ENCODE data around the gene FHOD3.

Gene FHOD3

DNA sequence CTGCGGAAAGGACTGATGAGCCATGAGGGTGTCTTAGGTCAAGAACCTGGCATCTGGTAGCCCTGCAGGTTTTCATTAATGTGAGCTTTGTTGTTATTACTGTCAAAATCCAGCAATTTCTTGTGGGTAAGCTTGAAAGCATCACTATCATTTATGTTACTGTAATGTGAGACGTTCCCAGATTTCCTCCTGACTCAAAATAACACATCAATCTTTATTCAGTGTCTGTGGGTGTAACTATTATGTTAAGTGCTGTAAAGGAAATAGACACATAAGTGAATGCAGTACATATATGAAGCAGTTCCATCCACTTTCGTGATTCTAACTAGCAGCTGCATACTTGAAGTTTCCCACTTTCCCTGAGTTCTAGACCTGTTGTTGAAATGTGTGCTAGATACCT is 89.8 kb downstream of the FHOD3 start:
- DNase-seq = no peak

DNA sequence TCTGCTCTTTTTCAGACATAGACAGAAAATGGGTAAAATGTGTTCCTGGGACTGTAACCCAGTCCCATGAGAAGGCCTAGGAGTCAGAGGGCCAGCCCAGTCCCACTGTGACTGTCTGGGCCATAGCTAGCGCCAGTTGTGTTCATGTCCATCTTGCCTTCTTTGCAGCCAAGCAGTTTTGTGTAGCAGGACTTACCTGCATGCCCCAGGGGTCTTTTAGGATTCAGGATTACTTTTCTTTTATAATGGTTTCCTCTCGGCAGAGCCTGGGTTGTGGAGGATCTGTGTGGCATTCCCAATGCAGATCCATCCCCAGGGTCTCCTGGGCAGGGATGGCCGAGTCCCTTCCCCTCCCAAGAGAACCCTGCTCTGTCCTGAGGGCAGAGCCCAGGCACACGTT is 90.8 kb downstream of the FHOD3 start:
- DNase-seq = no peak

DNA sequence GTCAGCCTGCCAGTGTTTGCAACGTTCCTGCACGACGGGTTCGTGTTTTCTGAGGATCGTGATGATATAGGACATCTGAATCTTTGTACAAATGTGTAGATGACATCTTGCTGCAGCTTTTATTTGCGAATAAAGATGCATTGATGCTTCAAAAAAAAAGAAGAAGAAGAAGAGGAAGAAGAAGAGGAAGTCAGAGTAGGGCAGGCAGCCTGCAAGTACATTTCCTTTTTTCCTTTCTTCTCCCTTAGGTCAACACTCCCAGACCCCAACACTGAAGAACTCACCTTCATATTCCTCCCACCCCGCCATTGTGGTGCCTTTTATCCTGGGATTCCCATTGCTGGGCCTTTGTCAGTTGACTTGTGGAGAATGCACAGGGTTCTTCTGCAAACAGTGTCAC is 91.5 kb downstream of the FHOD3 start:
- DNase-seq = no peak

DNA sequence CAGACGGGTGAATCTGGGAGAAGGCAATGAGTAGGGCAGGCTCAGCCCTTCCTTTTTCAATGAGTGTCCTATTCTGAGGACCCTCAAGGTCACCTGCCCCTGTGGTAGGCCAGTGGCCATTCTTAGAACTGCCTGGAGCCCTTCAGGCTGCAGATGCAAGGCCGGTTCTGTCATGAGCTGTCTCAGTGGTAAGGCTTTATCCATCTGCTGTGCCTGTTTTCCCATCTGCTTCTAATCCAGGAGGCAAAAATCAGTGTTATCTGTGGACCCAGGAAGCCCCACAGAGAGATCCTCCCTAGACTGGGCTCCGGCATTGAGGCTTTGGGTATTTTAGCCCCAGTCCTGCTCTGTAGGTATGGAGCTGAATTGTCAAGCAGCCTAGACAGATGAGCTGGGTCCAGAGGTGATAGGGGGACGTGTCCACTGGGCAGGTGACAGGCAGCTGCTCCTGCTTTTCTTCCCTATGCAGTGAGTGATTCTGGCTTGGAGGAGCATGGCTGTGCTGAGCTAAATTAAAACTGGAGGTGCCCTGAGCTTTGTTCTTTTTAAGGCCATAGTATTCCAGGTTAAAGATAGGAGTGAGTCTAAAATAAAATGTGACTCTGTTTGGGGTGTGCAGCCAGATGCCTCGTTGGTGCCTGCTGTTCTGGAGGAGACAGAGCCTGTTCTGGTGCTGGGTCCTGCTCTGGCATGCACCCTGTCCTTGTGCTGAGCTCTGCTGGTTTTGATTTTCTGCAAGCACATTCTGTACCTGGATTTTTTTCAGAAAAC is 92.5 kb downstream of the FHOD3 start:
- no peak for DNase-seq

- no peak for DNase-seq
Measured at GRCh38 chr18:36391426-36392145, 94.1 kb downstream of the FHOD3 start.

DNA sequence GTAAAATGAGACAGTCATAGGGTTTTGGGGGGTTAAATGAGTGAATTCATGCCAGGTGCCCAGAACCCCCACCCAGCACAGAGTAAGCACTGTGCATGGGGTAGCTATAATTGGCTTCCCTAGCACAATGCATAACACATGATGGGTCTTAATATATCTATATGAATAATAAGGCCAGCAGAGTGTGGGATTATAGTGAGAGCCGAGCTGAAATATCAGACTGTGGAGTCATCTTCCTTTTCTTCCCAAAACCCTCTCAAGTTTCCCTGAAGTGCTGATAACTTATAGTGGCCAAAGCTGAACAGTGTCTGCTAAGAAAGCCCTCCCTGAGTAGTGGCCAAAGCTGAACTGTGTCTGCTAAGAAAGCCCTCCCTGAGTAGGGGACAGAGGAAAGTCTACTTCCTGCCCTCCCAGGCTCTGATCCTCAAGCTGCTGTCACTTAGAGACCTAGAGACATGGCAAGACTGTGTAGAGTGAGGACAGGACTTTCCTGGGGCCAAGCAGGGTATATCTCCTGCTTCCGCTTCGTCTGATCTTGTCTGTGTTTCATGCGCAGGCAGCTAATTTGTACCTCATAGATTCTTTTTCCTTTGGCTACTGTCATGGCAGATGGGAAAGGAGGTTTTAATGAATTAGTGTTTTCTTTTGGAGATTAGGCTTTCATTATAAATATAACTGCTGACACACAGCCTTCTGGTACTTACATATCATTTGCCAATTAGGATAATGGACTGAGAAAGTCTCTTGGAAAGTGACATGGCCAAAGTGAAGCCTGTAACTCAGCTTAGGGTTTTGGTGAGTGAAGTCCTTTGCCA is 94.9 kb downstream of the FHOD3 start:
- no peak for DNase-seq

DNA sequence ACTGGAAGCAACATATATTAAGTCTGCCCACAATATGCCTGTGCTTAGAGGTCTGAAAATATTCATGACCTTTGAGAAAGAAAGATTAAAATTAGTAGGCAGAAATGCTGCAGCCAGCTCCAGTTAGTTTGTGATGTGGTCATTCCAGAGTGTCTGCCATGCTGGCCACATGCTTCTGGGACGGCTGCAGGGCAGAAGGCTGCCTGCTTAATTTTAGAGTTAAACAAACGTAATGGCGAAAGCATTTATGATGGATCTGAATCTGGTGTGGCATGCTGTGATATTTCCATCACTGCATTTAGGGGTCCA is 95.4 kb downstream of the FHOD3 start:
- DNase-seq = no peak

GRCh38 chr18:36394486-36394885 is 97.0 kb downstream of the FHOD3 start:
- DNase-seq = no peak

GRCh38 chr18:36396190-36396589 is 98.7 kb downstream of the FHOD3 start:
- DNase-seq = no peak

DNA sequence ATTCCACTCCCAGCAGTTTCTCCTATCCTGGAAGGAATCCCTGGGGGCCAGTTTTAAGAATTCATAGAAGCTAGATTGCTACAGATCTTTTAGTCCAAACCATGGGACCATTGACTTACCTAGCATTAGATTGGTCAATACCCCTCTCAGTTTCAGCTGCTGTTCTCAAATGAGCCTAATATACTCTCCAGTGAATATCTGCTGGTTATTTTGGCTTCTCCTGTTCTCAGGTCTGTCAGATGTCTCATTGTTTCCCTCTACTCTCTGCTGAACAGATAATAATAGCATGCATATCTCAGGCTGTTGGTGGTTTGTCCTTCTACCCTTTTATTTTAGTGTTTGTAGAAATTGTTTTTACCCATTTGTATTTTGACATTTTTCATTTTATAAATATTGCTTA is 99.5 kb downstream of the FHOD3 start:
- no peak for DNase-seq

DNA sequence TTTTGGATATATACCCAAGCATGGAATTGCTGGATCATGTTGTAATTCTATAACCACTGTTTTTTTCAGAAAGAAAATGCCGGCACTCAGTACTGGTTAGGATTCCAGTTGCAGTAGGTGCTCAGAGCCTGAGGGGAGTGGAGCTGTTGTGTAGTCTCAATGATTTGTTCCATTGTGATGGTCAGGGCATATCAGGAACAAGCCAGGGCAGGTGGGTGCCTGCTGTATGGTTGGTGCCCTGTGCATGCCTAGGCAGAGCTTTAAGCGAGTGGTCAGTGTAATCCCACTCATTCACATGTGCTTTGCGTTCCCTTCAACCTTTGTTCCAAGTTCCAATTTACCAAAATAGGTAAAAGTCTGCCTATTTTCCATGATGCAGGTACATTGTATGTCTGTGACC is 100.9 kb downstream of the FHOD3 start:
- DNase-seq = no peak

- no peak for DNase-seq
Measured at GRCh38 chr18:36399055-36399454, 101.5 kb downstream of the FHOD3 start.

DNA sequence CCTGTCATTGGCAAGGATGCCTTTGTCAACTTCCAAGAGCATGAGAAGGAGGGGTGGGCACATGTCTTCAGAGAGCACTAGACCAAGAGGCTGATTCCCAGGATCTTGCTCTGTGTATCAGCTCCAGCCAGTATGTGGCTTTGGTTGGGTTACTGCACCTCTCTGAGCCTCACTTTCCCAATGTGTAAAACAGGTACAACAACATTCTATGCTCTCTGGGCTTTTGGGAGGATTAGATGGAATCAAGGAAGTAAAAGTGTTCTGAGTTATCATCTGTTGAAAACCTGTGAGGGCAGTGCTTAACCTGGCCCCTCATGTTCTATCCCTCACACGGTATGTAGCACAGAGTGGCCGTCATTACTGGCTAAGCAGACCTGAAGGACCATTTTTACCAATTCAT is 103.9 kb downstream of the FHOD3 start:
- DNase-seq = no peak

GRCh38 chr18:36402765-36403396 is 105.4 kb downstream of the FHOD3 start:
- no peak for DNase-seq

DNA sequence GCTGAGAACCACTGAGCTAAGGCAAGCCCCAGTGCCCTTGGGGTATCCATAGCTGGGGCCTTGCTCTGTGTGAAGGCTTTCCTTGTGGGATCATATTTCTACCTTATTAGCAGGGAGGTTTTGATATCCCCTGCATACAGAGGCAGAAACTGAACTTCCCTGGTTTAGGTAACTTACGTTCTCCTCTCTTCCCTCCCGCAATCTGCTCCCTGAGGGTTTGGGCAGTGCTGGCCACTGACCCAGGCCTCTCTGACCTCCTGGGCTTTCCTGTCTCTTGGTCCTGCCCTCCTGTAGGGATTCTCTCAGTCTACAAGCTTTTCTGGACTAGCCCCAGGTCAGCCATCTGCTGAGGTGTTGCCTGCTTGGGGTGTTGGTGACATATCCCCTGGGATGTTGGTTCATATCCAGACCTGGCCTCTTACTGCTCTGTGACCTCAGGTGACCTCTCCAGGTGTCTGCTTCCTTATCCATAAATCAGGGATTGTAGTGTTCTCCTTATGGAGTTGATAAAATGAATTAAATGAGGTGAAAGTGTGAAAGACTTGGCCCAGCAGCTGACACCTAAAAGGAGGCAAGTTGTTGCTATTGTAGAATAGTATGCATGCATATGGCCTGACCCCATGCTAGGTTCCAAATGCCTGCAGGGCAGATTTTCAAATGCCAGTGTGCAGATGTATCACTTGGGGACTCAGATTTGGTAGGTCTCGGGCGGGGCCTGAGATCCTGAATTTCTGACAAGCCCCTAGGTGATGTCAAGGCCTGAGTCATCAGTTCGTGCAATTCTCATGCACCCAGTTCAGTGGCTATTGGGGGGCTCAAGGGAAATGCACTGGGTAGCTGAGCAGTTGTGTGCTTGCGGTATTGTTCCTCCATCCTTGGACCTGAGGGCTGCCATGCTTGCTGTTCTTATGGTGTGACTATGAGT is 106.6 kb downstream of the FHOD3 start:
- DNase-seq = no peak

GRCh38 chr18:36405611-36406010 is 108.1 kb downstream of the FHOD3 start:
- DNase-seq = no peak

DNA sequence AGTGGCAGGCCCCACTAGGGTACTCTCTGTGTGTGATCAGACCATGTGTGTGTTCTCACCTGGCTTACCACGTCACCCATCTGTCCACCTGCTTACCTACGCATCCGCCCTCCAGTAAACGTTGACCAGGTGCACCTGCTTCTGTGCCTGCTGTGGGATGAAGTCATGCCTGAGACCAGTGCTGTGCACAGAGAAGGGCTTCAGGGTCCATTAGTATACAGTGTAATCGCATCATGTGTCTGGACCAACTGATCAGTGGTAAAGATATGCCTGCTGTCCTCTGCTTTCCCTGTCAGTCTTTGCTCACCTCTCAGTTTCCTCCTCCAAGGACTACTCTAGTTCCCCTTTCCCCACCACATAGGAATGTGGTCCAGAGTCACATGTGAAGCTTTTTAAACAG is 109.3 kb downstream of the FHOD3 start:
- no peak for DNase-seq

- no peak for DNase-seq
Measured at GRCh38 chr18:36408606-36409005, 111.1 kb downstream of the FHOD3 start.

DNA sequence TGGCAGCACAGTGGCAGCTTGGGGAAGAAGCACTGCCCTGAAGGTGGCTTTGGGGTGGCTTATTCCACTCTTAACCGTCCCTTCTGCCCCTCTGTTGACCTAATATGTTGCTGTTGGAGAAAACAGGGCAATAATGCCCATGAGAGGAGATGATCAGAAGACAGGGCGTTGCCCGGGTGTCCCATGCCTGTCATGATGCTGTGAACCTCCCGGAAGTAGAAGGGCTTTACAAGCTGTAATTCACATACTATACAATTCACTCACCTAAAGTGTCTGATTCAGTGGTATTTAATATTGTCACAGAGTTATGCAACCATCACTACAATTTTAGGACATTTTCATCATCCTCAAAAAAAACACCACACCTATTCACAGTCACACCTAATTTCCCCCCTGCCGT is 112.3 kb downstream of the FHOD3 start:
- no peak for DNase-seq

DNA sequence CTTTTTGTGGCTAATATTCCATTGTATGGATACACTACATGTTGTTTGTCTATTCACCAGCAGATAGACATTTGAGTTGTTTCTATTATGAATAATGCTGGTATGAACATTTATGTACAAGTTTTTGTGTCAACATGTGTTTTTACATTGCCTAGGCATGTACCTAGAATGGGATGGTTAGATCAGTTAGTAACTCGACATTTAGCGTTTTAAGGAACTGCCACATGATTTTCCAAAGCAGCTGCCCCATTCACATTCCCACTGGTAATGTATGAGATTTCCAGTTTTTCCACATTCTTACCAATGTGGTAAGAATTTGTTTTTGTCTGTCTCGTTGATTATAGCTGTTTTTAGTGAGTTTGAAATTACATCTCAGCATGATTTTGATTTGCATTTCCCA is 112.8 kb downstream of the FHOD3 start:
- no peak for DNase-seq

DNA sequence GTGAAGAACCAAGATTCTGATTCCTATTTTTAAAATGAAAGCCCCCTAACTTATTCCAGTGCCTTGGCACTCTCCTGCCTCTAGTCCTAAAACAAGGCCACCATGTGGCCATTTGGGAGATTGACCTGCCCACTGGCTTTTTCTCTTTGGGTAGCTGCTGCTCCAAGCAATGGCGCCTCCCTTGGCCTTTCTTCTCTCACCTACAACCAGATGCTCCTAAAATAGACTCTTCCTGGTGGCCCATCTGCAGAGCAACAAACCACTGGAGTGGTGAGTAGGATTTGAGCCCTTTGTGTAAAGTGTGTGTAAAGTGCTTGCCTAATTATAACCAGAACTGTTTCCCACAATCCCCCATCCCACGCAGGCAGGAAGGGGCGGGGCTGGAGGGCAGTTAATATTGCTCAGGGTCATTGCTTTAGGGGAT is 114.2 kb downstream of the FHOD3 start:
- no peak for DNase-seq

- DNase-seq = no peak
Measured at GRCh38 chr18:36412778-36413177, 115.3 kb downstream of the FHOD3 start.
